ENCODE data around the gene DNAI1.

DNAI1 gene

DNA sequence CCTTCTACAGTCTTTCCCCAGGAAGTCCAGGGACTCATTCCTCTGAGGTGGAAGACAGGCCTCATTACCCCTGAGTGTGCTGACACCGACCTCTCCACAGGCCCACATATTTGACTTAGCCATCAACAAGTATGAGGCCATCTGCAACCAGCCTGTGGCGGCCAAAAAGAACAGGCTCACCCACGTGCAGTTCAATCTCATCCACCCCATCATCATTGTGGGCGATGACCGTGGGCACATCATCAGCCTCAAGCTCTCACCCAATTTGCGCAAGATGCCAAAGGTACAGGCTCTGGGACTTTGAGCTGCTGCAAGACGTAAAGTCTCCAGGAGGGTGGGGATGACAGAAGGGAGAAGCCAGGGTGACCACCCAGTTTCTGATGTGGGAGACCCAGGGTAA is 58.6 kb downstream of the DNAI1 start (continued):
- TF ChIP-seq, protein P1, sequence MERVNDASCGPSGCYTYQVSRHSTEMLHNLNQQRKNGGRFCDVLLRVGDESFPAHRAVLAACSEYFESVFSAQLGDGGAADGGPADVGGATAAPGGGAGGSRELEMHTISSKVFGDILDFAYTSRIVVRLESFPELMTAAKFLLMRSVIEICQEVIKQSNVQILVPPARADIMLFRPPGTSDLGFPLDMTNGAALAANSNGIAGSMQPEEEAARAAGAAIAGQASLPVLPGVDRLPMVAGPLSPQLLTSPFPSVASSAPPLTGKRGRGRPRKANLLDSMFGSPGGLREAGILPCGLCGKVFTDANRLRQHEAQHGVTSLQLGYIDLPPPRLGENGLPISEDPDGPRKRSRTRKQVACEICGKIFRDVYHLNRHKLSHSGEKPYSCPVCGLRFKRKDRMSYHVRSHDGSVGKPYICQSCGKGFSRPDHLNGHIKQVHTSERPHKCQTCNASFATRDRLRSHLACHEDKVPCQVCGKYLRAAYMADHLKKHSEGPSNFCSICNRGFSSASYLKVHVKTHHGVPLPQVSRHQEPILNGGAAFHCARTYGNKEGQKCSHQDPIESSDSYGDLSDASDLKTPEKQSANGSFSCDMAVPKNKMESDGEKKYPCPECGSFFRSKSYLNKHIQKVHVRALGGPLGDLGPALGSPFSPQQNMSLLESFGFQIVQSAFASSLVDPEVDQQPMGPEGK (CRISPR knock-in tag; IDR thresholded peaks at IDR 0.05; ENCODE audit: borderline replicate concordance) = no peak
- no peak for TF ChIP-seq ESRRG (CRISPR knock-in tag; IDR thresholded peaks at IDR 0.05)
- no peak for TF ChIP-seq TOX (CRISPR knock-in tag; IDR thresholded peaks at IDR 0.05; ENCODE audit: borderline replicate concordance)
- TF ChIP-seq ZC3H10 (CRISPR knock-in tag; IDR thresholded peaks at IDR 0.05) = no peak
- TF ChIP-seq GLIS3 (CRISPR knock-in tag; IDR thresholded peaks at IDR 0.05) = no peak

DNA sequence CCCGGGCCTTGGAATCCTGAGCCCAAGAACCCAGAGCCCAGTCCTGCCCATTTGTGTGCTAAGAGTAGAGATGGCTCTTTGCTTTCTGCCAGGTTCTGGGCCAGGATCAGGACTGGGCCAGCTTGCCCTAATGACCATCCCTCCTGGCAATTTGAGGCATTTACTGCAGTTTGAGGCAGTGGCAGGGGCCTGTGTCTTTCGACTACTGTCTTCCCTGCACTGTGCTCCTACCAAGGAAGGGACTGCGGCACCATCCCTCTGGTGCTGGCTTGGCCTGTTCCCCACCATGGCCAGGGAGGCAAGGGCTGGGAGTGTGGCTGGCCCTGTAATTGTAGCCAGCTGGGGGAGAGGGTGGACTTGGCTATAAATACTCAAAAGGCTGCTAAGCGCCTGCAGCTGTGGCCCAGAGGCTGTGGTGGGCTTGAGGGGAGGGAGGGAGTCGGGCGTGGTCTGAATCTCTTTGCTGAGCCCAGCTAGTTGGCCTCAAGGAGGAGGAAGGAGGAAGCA is 59.6 kb downstream of the DNAI1 start:
- TF ChIP-seq, protein P2, sequence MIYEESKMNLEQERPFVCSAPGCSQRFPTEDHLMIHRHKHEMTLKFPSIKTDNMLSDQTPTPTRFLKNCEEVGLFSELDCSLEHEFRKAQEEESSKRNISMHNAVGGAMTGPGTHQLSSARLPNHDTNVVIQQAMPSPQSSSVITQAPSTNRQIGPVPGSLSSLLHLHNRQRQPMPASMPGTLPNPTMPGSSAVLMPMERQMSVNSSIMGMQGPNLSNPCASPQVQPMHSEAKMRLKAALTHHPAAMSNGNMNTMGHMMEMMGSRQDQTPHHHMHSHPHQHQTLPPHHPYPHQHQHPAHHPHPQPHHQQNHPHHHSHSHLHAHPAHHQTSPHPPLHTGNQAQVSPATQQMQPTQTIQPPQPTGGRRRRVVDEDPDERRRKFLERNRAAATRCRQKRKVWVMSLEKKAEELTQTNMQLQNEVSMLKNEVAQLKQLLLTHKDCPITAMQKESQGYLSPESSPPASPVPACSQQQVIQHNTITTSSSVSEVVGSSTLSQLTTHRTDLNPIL (CRISPR knock-in tag; IDR thresholded peaks at IDR 0.05; ENCODE audit: low read depth) = no peak
- no peak for TF ChIP-seq ARNTL (CRISPR knock-in tag; IDR thresholded peaks at IDR 0.05; ENCODE audit: borderline replicate concordance, low read depth)
- no peak for TF ChIP-seq ISL1 (CRISPR knock-in tag; IDR thresholded peaks at IDR 0.05)
- TF ChIP-seq SNAI2 (CRISPR knock-in tag; IDR thresholded peaks at IDR 0.05) = no peak
- TF ChIP-seq ZFP3 (CRISPR knock-in tag; IDR thresholded peaks at IDR 0.05) = no peak
- TF ChIP-seq PPARA (CRISPR knock-in tag; IDR thresholded peaks at IDR 0.05; ENCODE audit: borderline replicate concordance) = no peak
- no peak for TF ChIP-seq ZNF565 (CRISPR knock-in tag; conservative IDR thresholded peaks at IDR 0.05; ENCODE audit: low read depth)
- TF ChIP-seq, protein P3, sequence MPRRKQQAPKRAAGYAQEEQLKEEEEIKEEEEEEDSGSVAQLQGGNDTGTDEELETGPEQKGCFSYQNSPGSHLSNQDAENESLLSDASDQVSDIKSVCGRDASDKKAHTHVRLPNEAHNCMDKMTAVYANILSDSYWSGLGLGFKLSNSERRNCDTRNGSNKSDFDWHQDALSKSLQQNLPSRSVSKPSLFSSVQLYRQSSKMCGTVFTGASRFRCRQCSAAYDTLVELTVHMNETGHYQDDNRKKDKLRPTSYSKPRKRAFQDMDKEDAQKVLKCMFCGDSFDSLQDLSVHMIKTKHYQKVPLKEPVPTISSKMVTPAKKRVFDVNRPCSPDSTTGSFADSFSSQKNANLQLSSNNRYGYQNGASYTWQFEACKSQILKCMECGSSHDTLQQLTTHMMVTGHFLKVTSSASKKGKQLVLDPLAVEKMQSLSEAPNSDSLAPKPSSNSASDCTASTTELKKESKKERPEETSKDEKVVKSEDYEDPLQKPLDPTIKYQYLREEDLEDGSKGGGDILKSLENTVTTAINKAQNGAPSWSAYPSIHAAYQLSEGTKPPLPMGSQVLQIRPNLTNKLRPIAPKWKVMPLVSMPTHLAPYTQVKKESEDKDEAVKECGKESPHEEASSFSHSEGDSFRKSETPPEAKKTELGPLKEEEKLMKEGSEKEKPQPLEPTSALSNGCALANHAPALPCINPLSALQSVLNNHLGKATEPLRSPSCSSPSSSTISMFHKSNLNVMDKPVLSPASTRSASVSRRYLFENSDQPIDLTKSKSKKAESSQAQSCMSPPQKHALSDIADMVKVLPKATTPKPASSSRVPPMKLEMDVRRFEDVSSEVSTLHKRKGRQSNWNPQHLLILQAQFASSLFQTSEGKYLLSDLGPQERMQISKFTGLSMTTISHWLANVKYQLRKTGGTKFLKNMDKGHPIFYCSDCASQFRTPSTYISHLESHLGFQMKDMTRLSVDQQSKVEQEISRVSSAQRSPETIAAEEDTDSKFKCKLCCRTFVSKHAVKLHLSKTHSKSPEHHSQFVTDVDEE (CRISPR knock-in tag; IDR thresholded peaks at IDR 0.05) = no peak
- no peak for TF ChIP-seq ZFP30 (CRISPR knock-in tag; IDR thresholded peaks at IDR 0.05)
- no peak for TF ChIP-seq OSR1 (CRISPR knock-in tag; IDR thresholded peaks at IDR 0.05)
- no peak for TF ChIP-seq BACH2 (CRISPR knock-in tag; IDR thresholded peaks at IDR 0.05; ENCODE audit: borderline replicate concordance)
- TF ChIP-seq RARB (CRISPR knock-in tag; IDR thresholded peaks at IDR 0.05) = no peak
- TF ChIP-seq GLIS3 (CRISPR knock-in tag; IDR thresholded peaks at IDR 0.05) = no peak
- no peak for TF ChIP-seq TOX (CRISPR knock-in tag; IDR thresholded peaks at IDR 0.05; ENCODE audit: borderline replicate concordance)
- TF ChIP-seq, protein P4, sequence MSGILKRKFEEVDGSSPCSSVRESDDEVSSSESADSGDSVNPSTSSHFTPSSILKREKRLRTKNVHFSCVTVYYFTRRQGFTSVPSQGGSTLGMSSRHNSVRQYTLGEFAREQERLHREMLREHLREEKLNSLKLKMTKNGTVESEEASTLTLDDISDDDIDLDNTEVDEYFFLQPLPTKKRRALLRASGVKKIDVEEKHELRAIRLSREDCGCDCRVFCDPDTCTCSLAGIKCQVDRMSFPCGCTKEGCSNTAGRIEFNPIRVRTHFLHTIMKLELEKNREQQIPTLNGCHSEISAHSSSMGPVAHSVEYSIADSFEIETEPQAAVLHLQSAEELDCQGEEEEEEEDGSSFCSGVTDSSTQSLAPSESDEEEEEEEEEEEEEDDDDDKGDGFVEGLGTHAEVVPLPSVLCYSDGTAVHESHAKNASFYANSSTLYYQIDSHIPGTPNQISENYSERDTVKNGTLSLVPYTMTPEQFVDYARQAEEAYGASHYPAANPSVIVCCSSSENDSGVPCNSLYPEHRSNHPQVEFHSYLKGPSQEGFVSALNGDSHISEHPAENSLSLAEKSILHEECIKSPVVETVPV (CRISPR knock-in tag; IDR thresholded peaks at IDR 0.05) = no peak
- TF ChIP-seq, protein P1 (CRISPR knock-in tag; IDR thresholded peaks at IDR 0.05; ENCODE audit: borderline replicate concordance) = no peak
- ATAC-seq = no peak

DNA sequence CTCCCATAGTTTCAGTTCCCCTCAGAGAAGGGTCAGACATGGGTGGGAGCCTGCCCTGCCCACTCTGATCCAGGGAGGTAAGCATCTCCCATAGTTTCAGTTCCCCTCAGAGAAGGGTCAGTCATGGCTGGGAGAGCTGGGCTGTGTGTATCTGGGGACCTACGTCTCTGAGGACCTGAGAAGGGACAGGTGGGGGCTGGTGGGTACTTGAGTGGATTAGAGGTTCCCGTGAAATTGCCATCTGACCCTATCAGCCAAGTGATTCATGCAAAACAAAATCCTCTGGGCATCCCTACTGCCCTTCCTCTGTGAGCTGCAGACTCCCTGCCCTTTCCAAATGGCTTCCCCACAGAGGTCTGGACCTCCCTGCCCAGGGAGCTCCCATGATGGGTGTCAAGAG is 60.3 kb downstream of the DNAI1 start:
- ATAC-seq = no peak
- TF ChIP-seq OSR1 (CRISPR knock-in tag; IDR thresholded peaks at IDR 0.05) = no peak
- no peak for TF ChIP-seq ZFP30 (CRISPR knock-in tag; IDR thresholded peaks at IDR 0.05)
- TF ChIP-seq SNAI2 (CRISPR knock-in tag; IDR thresholded peaks at IDR 0.05) = no peak
- no peak for TF ChIP-seq TCF4 (CRISPR knock-in tag; IDR thresholded peaks at IDR 0.05; ENCODE audit: borderline replicate concordance)
- no peak for TF ChIP-seq GLIS3 (CRISPR knock-in tag; IDR thresholded peaks at IDR 0.05)
- TF ChIP-seq, protein P4 (CRISPR knock-in tag; IDR thresholded peaks at IDR 0.05) = no peak
- no peak for TF ChIP-seq ARNTL (CRISPR knock-in tag; IDR thresholded peaks at IDR 0.05; ENCODE audit: borderline replicate concordance, low read depth)
- TF ChIP-seq ISL1 (CRISPR knock-in tag; IDR thresholded peaks at IDR 0.05) = no peak
- no peak for TF ChIP-seq ZNF70 (CRISPR knock-in tag; IDR thresholded peaks at IDR 0.05)
- TF ChIP-seq, protein P3 (CRISPR knock-in tag; IDR thresholded peaks at IDR 0.05) = no peak
- no peak for TF ChIP-seq ZNF8 (CRISPR knock-in tag; IDR thresholded peaks at IDR 0.05)
- no peak for TF ChIP-seq ZNF565 (CRISPR knock-in tag; conservative IDR thresholded peaks at IDR 0.05; ENCODE audit: low read depth)
- no peak for TF ChIP-seq ESRRG (CRISPR knock-in tag; IDR thresholded peaks at IDR 0.05)
- no peak for TF ChIP-seq TOX (CRISPR knock-in tag; IDR thresholded peaks at IDR 0.05; ENCODE audit: borderline replicate concordance)
- TF ChIP-seq, protein P2 (CRISPR knock-in tag; IDR thresholded peaks at IDR 0.05; ENCODE audit: low read depth) = no peak
- no peak for TF ChIP-seq PPARA (CRISPR knock-in tag; IDR thresholded peaks at IDR 0.05; ENCODE audit: borderline replicate concordance)

Measured in SK-N-SH treated with all-trans-retinoic acid at 6 μM for 48 hours (cell line).